Bronchial epithelial cell (primary cell): ENCODE results near the gene YJU2. TPM values are rescaled to one million over a fixed set of nuclear protein-coding genes. Genes with fewer than 3 reads are reported as not detected.

ENCODE experiments used
- DNase-seq: peaks from one replicate; pipeline ENCODE4 v3.0.0-alpha.2; 2010; ENCODE audit warnings: low read depth
- FAIRE-seq: peaks from 2 replicates; lab custom pipeline; 2011; peaks lifted over from hg19 to GRCh38; lab: Jason Lieb, UNC
- H3K27me3 ChIP-seq: 2 replicates; pipeline ENCODE4 v1.5.1; 2011; ENCODE audit warnings: low read length; ENCODE audit not compliant: control insufficient read depth, insufficient read depth
- H3K36me3 ChIP-seq: 2 replicates; pipeline ENCODE4 v1.5.1; 2011; ENCODE audit warnings: low read length; ENCODE audit not compliant: control insufficient read depth, insufficient read depth
- H3K4me3 ChIP-seq: 2 replicates; pipeline ENCODE4 v1.5.1; 2011; ENCODE audit warnings: mild to moderate bottlenecking, low read depth, low read length, control low read depth
- total RNA-seq: library from RNA; depleted of rRNA; stranded (reverse); fragments of >200 nt; gene quantifications from 2 replicates; pipeline ENCODE4 v1.2.1, GENCODE V29; 2014
- TF ChIP-seq, protein P1 (sequence below): IDR thresholded peaks from 2 replicates; pipeline ENCODE4 v1.5.1; 2011; ENCODE audit warnings: mild to moderate bottlenecking, moderate library complexity, low read length, control low read depth, inconsistent platforms; ENCODE audit not compliant: insufficient read depth, severe bottlenecking

Gene YJU2
- total RNA-seq, 1 donor from 2014 or later = 19.0 TPM

DNA sequence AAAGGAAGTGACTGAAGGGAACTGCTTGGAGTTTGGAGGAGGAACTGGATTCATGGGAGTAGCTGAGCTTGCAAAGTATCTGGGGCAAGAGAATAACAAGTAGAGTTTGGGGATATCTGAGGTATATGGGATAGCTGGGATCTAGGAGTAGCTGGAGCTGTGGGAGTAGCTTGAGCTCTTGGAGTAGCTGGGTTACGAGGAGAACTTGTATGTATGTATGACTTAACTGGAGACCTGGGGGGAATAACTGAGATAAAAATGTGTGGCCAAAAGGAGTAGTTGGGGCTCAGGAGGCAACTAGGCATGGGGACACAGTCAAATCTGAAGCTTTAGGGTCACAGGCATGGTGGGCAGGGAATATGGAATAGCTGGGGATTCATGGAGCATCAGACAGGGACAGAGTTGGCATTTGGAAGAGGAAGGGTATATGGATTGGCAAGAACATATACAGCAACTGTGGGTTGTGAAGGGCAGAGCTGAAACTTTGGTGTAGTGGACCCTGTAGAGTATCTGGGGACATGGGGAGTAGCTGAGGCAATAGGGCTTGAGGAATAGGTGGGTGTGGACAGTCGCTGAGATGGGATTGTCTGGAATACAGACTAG, 45.8 kb upstream of the YJU2 start:
- no peak for FAIRE-seq

DNA sequence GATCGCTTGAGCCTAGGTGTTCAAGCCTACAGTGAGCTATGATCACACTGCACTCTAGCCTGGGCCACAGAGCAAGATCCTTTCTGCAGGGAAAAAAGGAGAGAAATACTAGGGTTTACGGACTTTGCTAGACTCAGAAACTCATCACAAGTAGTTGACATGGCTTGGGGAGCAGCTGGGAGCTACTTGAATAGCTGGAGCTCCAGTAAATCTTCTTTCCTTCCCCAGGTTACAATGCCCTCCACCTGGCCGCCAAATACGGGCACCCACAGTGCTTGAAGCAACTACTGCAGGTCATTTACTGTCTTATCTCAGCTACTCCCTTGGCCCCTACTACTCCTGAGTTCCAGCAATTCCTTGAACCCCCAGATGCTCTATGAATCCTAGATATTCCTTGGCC, 45.1 kb upstream of the YJU2 start:
- no peak overlapping the region for H3K4me3 ChIP-seq
- TF ChIP-seq, protein P1, sequence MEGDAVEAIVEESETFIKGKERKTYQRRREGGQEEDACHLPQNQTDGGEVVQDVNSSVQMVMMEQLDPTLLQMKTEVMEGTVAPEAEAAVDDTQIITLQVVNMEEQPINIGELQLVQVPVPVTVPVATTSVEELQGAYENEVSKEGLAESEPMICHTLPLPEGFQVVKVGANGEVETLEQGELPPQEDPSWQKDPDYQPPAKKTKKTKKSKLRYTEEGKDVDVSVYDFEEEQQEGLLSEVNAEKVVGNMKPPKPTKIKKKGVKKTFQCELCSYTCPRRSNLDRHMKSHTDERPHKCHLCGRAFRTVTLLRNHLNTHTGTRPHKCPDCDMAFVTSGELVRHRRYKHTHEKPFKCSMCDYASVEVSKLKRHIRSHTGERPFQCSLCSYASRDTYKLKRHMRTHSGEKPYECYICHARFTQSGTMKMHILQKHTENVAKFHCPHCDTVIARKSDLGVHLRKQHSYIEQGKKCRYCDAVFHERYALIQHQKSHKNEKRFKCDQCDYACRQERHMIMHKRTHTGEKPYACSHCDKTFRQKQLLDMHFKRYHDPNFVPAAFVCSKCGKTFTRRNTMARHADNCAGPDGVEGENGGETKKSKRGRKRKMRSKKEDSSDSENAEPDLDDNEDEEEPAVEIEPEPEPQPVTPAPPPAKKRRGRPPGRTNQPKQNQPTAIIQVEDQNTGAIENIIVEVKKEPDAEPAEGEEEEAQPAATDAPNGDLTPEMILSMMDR = no peak
- H3K27me3 ChIP-seq = peaks cover 8% of the 10 kb centered on the region
- FAIRE-seq (no peak), DNase-seq (no peak)
- no peaks in the 10 kb centered on the region for H3K36me3 ChIP-seq

More for the DNA sequence above, 45.8 kb upstream of the YJU2 start:
- H3K4me3 ChIP-seq = no peak overlapping the region
- TF ChIP-seq, protein P1 = no peak
- no peaks in the 10 kb centered on the region for H3K36me3 ChIP-seq
- no peak for DNase-seq
- H3K27me3 ChIP-seq = peaks cover 8% of the 10 kb centered on the region

DNA sequence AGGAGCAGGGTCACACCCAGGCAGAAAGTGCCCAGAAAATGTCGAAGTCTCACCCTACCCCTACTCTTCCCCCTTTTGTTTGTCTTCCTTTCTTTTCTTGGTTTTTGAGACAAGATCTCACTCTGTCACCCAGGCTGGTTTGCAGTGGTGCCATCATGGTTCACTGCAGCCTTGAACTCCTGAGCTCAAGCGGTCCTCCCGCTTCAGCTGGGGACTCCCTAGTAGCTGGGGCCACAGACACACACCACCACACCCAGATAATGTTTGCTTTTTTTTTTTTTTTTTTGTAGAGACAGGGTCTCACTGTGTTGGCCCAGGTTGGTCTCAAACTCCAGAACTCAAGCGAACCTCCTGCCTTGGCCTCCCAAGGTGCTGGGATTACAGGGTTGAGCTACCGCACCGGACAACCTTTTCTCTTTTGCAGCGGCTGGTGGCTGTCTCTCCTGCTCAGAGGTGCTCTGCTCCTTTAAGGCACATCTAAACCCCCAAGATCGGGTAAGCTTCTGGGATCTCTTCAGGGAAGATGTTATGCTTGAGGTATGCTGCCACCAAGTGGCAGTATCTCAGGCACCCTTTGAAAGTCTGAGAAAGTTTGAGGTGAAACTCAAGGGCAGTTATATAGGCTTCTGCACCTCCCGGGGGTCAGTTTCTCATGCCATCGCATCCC, 39.9 kb upstream of the YJU2 start:
- Histone ChIP-seq H3K27me3 (no peaks in the 10 kb centered on the region), H3K36me3 (no peaks in the 10 kb centered on the region), H3K4me3 (no peak overlapping the region)
- TF ChIP-seq, protein P1 = no peak
- no peak for FAIRE-seq
- no peak for DNase-seq

DNA sequence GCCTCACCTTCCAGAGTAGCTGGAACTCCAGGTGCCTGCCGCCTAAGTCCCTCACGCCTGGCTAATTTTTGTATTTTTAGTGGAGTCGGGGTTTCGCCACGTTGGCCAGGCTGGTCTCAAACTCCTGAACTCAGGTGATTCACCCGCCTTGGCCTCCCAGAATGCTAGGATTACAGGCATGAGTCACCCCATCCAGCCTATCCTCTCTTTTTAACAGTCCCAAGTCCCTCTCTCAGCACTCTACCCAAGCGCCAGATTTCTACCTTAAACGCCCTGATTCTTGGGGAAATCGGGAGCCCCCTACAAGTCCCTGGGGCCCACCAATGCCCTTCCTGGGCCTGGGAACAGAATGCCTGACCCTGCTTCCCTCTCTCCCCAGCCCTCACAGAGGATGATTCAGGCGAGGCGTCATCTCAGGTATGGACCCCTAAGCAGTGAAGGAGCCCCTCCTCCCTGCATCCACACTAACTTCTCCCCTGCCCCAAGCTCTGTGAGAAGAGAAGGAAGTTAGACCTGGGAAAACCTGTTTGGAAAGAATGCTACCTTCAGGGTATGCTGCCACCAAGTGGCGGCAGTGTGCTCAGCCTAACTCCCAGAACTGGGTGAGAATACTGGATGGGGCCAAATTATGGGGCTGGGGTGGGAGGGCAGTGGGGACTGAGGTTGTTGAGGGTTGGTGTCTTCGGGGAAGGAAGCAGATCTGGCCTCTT, 38.3 kb upstream of the YJU2 start:
- FAIRE-seq (no peak), DNase-seq (peak; percentile 33)
- TF ChIP-seq, protein P1 = peak; percentile 45
- Histone ChIP-seq H3K36me3 (no peaks in the 10 kb centered on the region), H3K4me3 (no peak overlapping the region), H3K27me3 (no peaks in the 10 kb centered on the region)

DNA sequence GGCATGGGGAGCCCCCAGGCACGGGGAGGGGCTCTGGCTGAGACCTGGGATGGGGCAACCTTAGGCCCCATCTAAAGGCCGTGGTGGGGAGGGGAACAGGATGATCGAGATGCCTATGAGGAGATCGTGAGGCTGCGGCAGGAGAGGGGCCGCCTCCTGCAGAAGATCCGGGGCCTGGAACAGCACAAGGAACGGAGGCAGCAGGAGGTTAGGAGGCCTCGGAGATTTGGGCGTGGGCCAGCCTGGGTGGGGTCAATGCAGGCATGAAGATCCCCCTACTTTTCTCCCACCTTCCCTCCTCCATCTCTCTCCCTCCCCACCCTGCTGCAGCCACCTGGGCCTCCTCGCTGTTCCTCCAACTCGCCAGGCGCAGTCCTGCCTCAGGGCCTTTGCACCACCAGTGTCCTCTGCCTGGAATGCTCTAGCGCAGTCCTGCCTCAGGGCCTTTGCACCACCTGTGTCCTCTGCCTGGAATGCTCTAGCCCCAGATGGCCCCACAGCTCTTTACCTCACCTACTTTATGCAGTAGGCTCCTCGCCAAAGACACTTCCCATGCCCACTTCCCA, 36.6 kb upstream of the YJU2 start:
- Histone ChIP-seq H3K27me3 (no peaks in the 10 kb centered on the region), H3K36me3 (no peaks in the 10 kb centered on the region), H3K4me3 (no peak overlapping the region)
- DNase-seq (no peak), FAIRE-seq (no peak)
- TF ChIP-seq, protein P1 = no peak
